ENCODE measurements around the gene ARHGAP42. TPM values are rescaled to one million over a fixed set of nuclear protein-coding genes. Genes with fewer than 3 reads are reported as not detected.

ARHGAP42 gene
- total RNA-seq, 1 experiment from 2014 or later, result not detected

DNA sequence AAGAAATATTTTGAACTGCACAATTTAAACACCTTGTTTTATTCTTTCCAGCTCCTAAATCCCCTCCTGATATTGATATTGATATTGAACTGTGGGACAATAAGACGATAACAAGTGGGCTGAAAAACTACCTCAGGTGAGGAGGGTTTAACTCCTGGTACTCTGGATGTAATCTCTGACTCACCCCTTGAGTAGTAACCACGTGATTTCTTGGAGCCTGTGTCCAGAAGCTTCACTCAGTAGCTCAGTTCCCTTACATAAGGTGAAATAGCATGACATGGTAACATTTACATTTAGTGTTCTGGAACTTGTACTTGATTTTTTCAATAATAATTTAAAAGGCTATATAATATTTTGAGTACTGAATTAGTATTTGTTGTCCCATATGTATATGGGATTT is 274.5 kb downstream of the ARHGAP42 start:
- H2AFZ ChIP-seq (ENCODE audit: low read length), result no peak overlapping the region
- no peaks in the 10 kb centered on the region for H3K36me3 ChIP-seq (ENCODE audit: insufficient read depth, low read length)
- DNase-seq, result no peak
- H3K4me3 ChIP-seq (ENCODE audit: low read length), result no peak overlapping the region
- no peaks in the 10 kb centered on the region for H3K79me2 ChIP-seq (ENCODE audit: low read length)
- H3K9ac ChIP-seq (ENCODE audit: low read length), result no peak overlapping the region
- H3K9me3 ChIP-seq (ENCODE audit: low read length), result peaks cover 48% of the 10 kb centered on the region
- no peak overlapping the region for H3K4me2 ChIP-seq (ENCODE audit: low read depth, low read length, poor library complexity, severe bottlenecking)
- H3K27me3 ChIP-seq (ENCODE audit: low read length), result no peaks in the 10 kb centered on the region
- H3K9me2 ChIP-seq (replicated peaks; ENCODE audit: insufficient read depth, low read length), result no peaks in the 10 kb centered on the region; the same call in 1 of the 2 replicates
- no peaks in the 10 kb centered on the region for H3K4me1 ChIP-seq (ENCODE audit: low read length)
- no peaks in the 10 kb centered on the region for H4K20me1 ChIP-seq (ENCODE audit: insufficient read depth, low read depth, low read length)
- H3K27ac ChIP-seq (ENCODE audit: low read length), result no peak overlapping the region

DNA sequence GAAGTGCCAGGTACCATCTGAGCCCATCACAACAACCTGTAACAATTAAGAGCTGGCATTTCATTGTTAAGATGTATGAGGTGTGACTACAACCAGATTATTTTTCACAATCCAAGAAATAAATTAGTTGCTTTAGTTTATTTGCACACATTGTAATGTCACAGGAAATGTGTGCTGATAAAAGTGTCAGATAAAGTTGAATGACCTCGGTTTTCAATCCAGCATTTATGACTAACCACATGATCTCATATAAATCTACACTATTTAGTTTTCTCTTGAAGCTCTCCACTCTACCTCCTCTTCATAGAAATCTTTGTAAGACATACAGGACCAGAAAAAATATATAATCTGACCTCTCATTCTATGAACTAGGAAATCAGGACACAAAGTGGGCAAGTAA is 276.3 kb downstream of the ARHGAP42 start:
- peaks cover 3% of the 10 kb centered on the region for H3K9me2 ChIP-seq (replicated peaks; ENCODE audit: insufficient read depth, low read length)
- H3K79me2 ChIP-seq (ENCODE audit: low read length), result no peaks in the 10 kb centered on the region
- no peaks in the 10 kb centered on the region for H3K27me3 ChIP-seq (ENCODE audit: low read length)
- H2AFZ ChIP-seq (ENCODE audit: low read length), result no peak overlapping the region
- H3K4me1 ChIP-seq (ENCODE audit: low read length), result no peaks in the 10 kb centered on the region
- no peaks in the 10 kb centered on the region for H4K20me1 ChIP-seq (ENCODE audit: insufficient read depth, low read depth, low read length)
- H3K36me3 ChIP-seq (ENCODE audit: insufficient read depth, low read length), result no peaks in the 10 kb centered on the region
- no peak overlapping the region for H3K4me2 ChIP-seq (ENCODE audit: low read depth, low read length, poor library complexity, severe bottlenecking)
- DNase-seq, result no peak
- H3K9ac ChIP-seq (ENCODE audit: low read length), result no peak overlapping the region
- no peak overlapping the region for H3K27ac ChIP-seq (ENCODE audit: low read length)
- no peak overlapping the region for H3K4me3 ChIP-seq (ENCODE audit: low read length)
- H3K9me3 ChIP-seq (ENCODE audit: low read length), result peaks cover 48% of the 10 kb centered on the region

DNA sequence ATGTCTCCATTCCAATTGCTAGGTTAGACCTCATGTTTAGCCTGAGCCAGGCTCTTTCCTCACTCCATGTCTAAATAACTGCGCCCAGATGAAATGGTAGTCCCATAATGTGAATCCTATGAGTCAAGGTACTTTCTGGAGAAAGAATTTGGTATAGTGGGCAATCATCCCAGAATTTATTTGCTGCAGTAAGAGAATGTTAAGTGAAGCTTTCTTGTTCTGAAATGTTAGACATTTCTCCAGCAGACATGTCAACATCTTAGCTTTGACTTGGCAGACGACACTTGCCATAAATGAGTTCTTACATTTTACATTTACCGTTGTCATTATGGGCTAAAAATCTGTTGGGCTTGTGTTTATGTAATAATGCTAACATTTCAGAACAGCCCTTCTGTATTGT is 277.3 kb downstream of the ARHGAP42 start:
- Histone ChIP-seq H3K79me2 (ENCODE audit: low read length) (no peaks in the 10 kb centered on the region), H4K20me1 (ENCODE audit: insufficient read depth, low read depth, low read length) (no peaks in the 10 kb centered on the region), H3K9ac (ENCODE audit: low read length) (no peak overlapping the region), H3K27ac (ENCODE audit: low read length) (no peak overlapping the region), H3K4me3 (ENCODE audit: low read length) (no peak overlapping the region), H3K9me2 (replicated peaks; ENCODE audit: insufficient read depth, low read length) (peaks cover 6% of the 10 kb centered on the region), H3K36me3 (ENCODE audit: insufficient read depth, low read length) (no peaks in the 10 kb centered on the region), H3K4me1 (ENCODE audit: low read length) (no peaks in the 10 kb centered on the region), H2AFZ (ENCODE audit: low read length) (no peak overlapping the region), H3K27me3 (ENCODE audit: low read length) (no peaks in the 10 kb centered on the region), H3K9me3 (ENCODE audit: low read length) (peaks cover 52% of the 10 kb centered on the region), H3K4me2 (ENCODE audit: low read depth, low read length, poor library complexity, severe bottlenecking) (no peak overlapping the region)
- DNase-seq, result no peak

DNA sequence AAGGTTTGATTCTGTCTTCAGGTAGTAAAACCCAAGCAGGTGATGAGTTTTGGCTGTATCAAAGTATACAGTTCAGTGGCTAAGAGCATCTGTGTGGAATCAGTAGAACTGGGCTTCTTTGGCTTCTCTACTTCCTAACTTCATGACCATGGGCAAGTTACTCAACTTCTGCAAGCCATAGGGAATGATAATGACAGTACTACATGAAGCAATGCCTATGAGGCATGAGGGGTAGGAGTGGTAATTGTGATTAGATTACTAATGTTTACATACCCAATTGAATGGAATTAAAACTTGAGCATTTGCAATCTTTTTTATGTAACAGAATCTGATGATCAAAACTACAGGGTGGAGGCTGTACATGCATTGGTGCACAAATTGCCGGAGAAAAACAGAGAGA is 278.3 kb downstream of the ARHGAP42 start:
- Histone ChIP-seq H2AFZ (ENCODE audit: low read length) (no peak overlapping the region), H3K79me2 (ENCODE audit: low read length) (no peaks in the 10 kb centered on the region), H3K4me3 (ENCODE audit: low read length) (no peak overlapping the region), H4K20me1 (ENCODE audit: insufficient read depth, low read depth, low read length) (no peaks in the 10 kb centered on the region), H3K4me1 (ENCODE audit: low read length) (no peaks in the 10 kb centered on the region), H3K36me3 (ENCODE audit: insufficient read depth, low read length) (no peaks in the 10 kb centered on the region), H3K27me3 (ENCODE audit: low read length) (no peaks in the 10 kb centered on the region), H3K9me3 (ENCODE audit: low read length) (peaks cover 59% of the 10 kb centered on the region), H3K9me2 (replicated peaks; ENCODE audit: insufficient read depth, low read length) (peaks cover 6% of the 10 kb centered on the region), H3K27ac (ENCODE audit: low read length) (no peak overlapping the region), H3K4me2 (ENCODE audit: low read depth, low read length, poor library complexity, severe bottlenecking) (no peak overlapping the region), H3K9ac (ENCODE audit: low read length) (no peak overlapping the region)
- DNase-seq, result no peak

DNA sequence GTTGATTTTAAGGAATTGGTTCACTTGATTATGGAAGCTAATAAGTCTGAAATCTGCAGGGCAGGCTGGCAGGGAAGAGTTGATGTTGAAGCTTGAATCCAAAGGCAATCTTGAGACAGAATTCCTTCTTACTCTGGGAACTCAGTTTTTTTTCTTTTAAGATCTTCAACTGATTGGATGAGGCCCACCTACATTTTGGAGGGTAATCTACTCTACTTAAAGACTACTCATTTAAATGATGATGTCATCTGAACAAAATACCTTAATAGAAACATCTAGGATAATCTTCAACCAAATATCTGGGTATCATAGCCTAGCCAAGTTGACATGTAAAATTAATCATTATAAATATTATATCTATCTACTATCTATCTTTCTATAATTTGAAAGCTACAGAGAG is 279.3 kb downstream of the ARHGAP42 start:
- Histone ChIP-seq H4K20me1 (ENCODE audit: insufficient read depth, low read depth, low read length) (no peaks in the 10 kb centered on the region), H2AFZ (ENCODE audit: low read length) (no peak overlapping the region), H3K4me2 (ENCODE audit: low read depth, low read length, poor library complexity, severe bottlenecking) (no peak overlapping the region), H3K9me2 (replicated peaks; ENCODE audit: insufficient read depth, low read length) (peaks cover 6% of the 10 kb centered on the region), H3K27me3 (ENCODE audit: low read length) (no peaks in the 10 kb centered on the region), H3K27ac (ENCODE audit: low read length) (no peak overlapping the region), H3K79me2 (ENCODE audit: low read length) (no peaks in the 10 kb centered on the region), H3K4me1 (ENCODE audit: low read length) (no peaks in the 10 kb centered on the region), H3K9ac (ENCODE audit: low read length) (no peak overlapping the region), H3K4me3 (ENCODE audit: low read length) (no peak overlapping the region), H3K9me3 (ENCODE audit: low read length) (peaks cover 57% of the 10 kb centered on the region), H3K36me3 (ENCODE audit: insufficient read depth, low read length) (no peaks in the 10 kb centered on the region)
- DNase-seq, result no peak

DNA sequence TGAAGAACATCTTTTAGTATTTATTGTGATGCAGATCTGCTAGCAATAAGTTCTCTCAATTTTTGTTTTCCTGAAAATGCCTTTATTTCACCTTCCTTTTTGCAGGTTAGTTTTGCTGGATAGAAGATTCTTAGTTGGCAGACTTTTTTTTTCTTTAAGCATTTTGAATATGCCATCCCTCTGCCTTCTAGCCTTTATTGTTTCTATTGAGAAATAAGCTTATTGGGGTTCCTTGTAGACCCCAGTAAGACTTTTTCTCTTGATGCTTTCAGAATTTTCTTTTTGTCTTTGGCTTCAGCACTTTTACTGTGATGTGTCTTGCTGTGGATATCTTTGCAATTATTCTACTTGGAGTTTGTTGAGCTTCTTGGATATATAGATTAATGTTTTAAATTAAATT is 281.9 kb downstream of the ARHGAP42 start:
- DNase-seq, result no peak
- no peak overlapping the region for H3K27ac ChIP-seq (ENCODE audit: low read length)
- H3K36me3 ChIP-seq (ENCODE audit: insufficient read depth, low read length), result no peaks in the 10 kb centered on the region
- peaks cover 6% of the 10 kb centered on the region; the same call in 1 of the 2 replicates for H3K9me2 ChIP-seq (replicated peaks; ENCODE audit: insufficient read depth, low read length)
- H3K4me2 ChIP-seq (ENCODE audit: low read depth, low read length, poor library complexity, severe bottlenecking), result no peak overlapping the region
- no peaks in the 10 kb centered on the region for H3K79me2 ChIP-seq (ENCODE audit: low read length)
- no peaks in the 10 kb centered on the region for H4K20me1 ChIP-seq (ENCODE audit: insufficient read depth, low read depth, low read length)
- no peak overlapping the region for H3K4me3 ChIP-seq (ENCODE audit: low read length)
- no peak overlapping the region for H2AFZ ChIP-seq (ENCODE audit: low read length)
- H3K9ac ChIP-seq (ENCODE audit: low read length), result no peak overlapping the region
- H3K27me3 ChIP-seq (ENCODE audit: low read length), result no peaks in the 10 kb centered on the region
- H3K4me1 ChIP-seq (ENCODE audit: low read length), result no peaks in the 10 kb centered on the region
- peaks cover 51% of the 10 kb centered on the region for H3K9me3 ChIP-seq (ENCODE audit: low read length)

DNA sequence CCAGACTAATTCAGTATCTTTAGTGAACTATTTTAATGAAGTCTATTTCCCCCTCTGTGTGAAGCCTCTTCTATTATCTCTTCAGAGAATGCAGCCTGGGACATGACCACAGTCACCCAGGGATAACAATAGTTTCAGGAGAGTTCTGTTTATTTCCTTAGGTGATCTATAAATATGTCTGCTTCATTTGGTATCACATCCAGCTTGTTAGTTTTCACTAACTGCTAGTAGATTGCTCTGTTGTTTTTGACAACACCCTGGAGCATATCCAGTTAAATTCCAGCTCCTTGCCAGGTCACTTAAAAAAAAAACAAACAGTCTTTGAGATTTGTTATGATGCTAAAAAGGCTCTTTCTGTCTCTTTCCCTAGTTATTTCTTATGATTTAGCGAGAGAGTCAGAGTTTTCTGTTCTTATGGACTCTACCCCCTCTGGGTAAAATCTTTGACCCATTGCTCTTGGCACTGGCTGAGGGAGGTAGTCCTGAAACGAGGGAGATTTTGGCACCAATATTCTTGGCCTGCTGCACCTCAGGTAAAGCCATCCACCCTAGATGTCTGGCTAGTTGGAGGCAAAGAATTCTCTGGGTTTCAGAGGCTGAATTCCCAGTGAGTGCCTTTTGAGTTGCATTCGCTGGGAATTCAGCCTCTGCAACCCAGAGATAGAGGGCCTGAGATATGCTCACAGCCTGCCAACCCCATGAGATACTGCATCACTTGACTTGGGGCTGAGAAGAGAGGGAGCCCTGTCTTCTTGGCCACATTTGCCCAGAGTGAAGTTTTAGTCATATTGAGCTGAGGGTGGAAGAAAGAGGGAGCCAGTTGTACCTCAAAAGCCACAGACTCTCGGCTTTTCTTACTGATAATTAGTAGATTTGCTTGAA is 283.4 kb downstream of the ARHGAP42 start:
- Histone ChIP-seq H3K9ac (ENCODE audit: low read length) (no peak overlapping the region), H4K20me1 (ENCODE audit: insufficient read depth, low read depth, low read length) (no peaks in the 10 kb centered on the region), H2AFZ (ENCODE audit: low read length) (no peak overlapping the region), H3K9me3 (ENCODE audit: low read length) (peaks cover 41% of the 10 kb centered on the region), H3K4me1 (ENCODE audit: low read length) (no peaks in the 10 kb centered on the region), H3K4me2 (ENCODE audit: low read depth, low read length, poor library complexity, severe bottlenecking) (no peak overlapping the region), H3K27ac (ENCODE audit: low read length) (no peak overlapping the region), H3K27me3 (ENCODE audit: low read length) (no peaks in the 10 kb centered on the region), H3K79me2 (ENCODE audit: low read length) (no peaks in the 10 kb centered on the region), H3K9me2 (replicated peaks; ENCODE audit: insufficient read depth, low read length) (peaks cover 6% of the 10 kb centered on the region; the same call in 1 of the 2 replicates), H3K4me3 (ENCODE audit: low read length) (no peak overlapping the region), H3K36me3 (ENCODE audit: insufficient read depth, low read length) (no peaks in the 10 kb centered on the region)
- DNase-seq, result no peak

DNA sequence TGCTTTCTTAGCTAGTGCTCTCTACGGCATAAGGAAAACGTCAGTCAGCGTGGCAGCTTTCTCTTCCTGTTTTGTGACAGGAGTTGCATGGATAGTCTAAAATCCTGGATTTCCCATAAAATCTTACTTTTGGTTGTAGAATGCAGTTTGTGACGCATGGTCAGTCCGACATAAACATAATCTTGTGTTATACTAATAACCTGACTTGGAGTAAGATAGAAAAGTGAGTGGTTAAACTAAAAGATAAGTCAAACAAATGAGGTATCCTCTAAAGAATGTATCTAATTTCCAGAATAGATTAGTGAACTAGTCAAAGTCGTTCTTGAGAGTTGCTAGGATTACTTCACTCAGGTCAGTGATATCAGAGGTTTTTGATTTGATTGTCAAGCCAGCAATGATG is 285.0 kb downstream of the ARHGAP42 start:
- H3K27me3 ChIP-seq (ENCODE audit: low read length), result no peaks in the 10 kb centered on the region
- H3K9me3 ChIP-seq (ENCODE audit: low read length), result peaks cover 32% of the 10 kb centered on the region
- no peaks in the 10 kb centered on the region for H3K4me1 ChIP-seq (ENCODE audit: low read length)
- peaks cover 6% of the 10 kb centered on the region; the same call in 1 of the 2 replicates for H3K9me2 ChIP-seq (replicated peaks; ENCODE audit: insufficient read depth, low read length)
- no peak for DNase-seq
- H3K4me3 ChIP-seq (ENCODE audit: low read length), result no peak overlapping the region
- no peak overlapping the region for H3K27ac ChIP-seq (ENCODE audit: low read length)
- no peaks in the 10 kb centered on the region for H4K20me1 ChIP-seq (ENCODE audit: insufficient read depth, low read depth, low read length)
- no peaks in the 10 kb centered on the region for H3K79me2 ChIP-seq (ENCODE audit: low read length)
- H3K4me2 ChIP-seq (ENCODE audit: low read depth, low read length, poor library complexity, severe bottlenecking), result no peak overlapping the region
- H3K36me3 ChIP-seq (ENCODE audit: insufficient read depth, low read length), result no peaks in the 10 kb centered on the region
- H3K9ac ChIP-seq (ENCODE audit: low read length), result no peak overlapping the region
- no peak overlapping the region for H2AFZ ChIP-seq (ENCODE audit: low read length)
